IMR-90 (cell line): ENCODE data around the gene ATMIN. TPM values are rescaled to one million over a fixed set of nuclear protein-coding genes. Genes with fewer than 3 reads are reported as not detected.

Experiments
- ATAC-seq: fragments of 200-7000 bp; cut with Tn5 transposase; 2 replicates; pipeline ENCODE4 v1.9.1; 2020; ENCODE audit warnings: low read depth, mild to moderate bottlenecking, moderate library complexity
- BruUV-seq: library from RNA; stranded (reverse); fragments of 400-500 nt; replicated peaks from 2 replicates; lab custom pipeline; 2021; lab: Mats Ljungman, UMichigan
- CTCF ChIA-PET: fragments of 300-600 bp; formaldehyde crosslinking; extraction: SDS; loops from one replicate; lab custom pipeline; 2021; ENCODE audit warnings: antibody characterized with exemption; lab: Yijun Ruan, JAX
- POLR2A ChIA-PET: fragments of 300-600 bp; sonication (Branson Sonifier 250); formaldehyde crosslinking; loops from one replicate; lab custom pipeline; 2022; ENCODE audit warnings: antibody characterized with exemption; ENCODE audit not compliant: unreplicated experiment; lab: Charles Lee
- DNase-seq: peaks from one replicate; pipeline ENCODE4 v3.0.0; 2013
- H2AFZ ChIP-seq: replicated peaks from 2 replicates; pipeline ENCODE3; 2013; ENCODE audit warnings: low read length, mild to moderate bottlenecking; ENCODE audit not compliant: poor library complexity
- H2AK5ac ChIP-seq: 2 replicates; pipeline ENCODE4 v1.6.1; 2013; ENCODE audit warnings: low read depth, low read length, inconsistent platforms
- H2AK9ac ChIP-seq: replicated peaks from 2 replicates; pipeline ENCODE3; 2013; ENCODE audit warnings: mild to moderate bottlenecking, low read depth, low read length, moderate library complexity; ENCODE audit not compliant: poor library complexity
- H2BK120ac ChIP-seq: 2 replicates; pipeline ENCODE4 v1.6.1; 2013; ENCODE audit warnings: low read depth, low read length, inconsistent platforms
- H2BK15ac ChIP-seq: 3 replicates; pipeline ENCODE4 v1.6.1; 2013; ENCODE audit warnings: low read depth, low read length, inconsistent platforms
- H2BK20ac ChIP-seq: 2 replicates; pipeline ENCODE4 v1.6.1; 2013; ENCODE audit warnings: low read depth, mild to moderate bottlenecking, inconsistent platforms, low read length, moderate library complexity
- H2BK5ac ChIP-seq: 2 replicates; pipeline ENCODE4 v1.6.1; 2013; ENCODE audit warnings: mild to moderate bottlenecking, low read depth, low read length, inconsistent platforms; ENCODE audit not compliant: poor library complexity, severe bottlenecking
- H3K14ac ChIP-seq: replicated peaks from 2 replicates; pipeline ENCODE4 v1.6.1; 2013; ENCODE audit warnings: low read depth, low read length, inconsistent platforms
- H3K18ac ChIP-seq: 2 replicates; pipeline ENCODE4 v1.6.1; 2013; ENCODE audit warnings: low read depth, low read length, control low read depth
- H3K23ac ChIP-seq: 2 replicates; pipeline ENCODE4 v1.6.1; 2013; ENCODE audit warnings: low read depth, low read length, inconsistent platforms
- H3K27ac ChIP-seq: 2 replicates; pipeline ENCODE4 v1.5.1; 2013; ENCODE audit warnings: mild to moderate bottlenecking, control low read depth, low read length; ENCODE audit not compliant: insufficient read depth
- H3K27me3 ChIP-seq: 2 replicates; pipeline ENCODE4 v1.6.1; 2013; ENCODE audit warnings: low read length; ENCODE audit not compliant: control insufficient read depth, insufficient read depth
- H3K36me3 ChIP-seq: 2 replicates; pipeline ENCODE4 v1.6.1; 2013; ENCODE audit warnings: low read length, mixed read lengths; ENCODE audit not compliant: control insufficient read depth, insufficient read depth
- H3K4ac ChIP-seq: 2 replicates; pipeline ENCODE4 v1.6.1; 2013; ENCODE audit warnings: low read depth, low read length, inconsistent platforms
- H3K4me1 ChIP-seq: 2 replicates; pipeline ENCODE4 v1.6.1; 2013; ENCODE audit warnings: low read length, mixed read lengths; ENCODE audit not compliant: control insufficient read depth, insufficient read depth
- H3K4me2 ChIP-seq: 2 replicates; pipeline ENCODE4 v1.6.1; 2013; ENCODE audit warnings: low read depth, mild to moderate bottlenecking, control low read depth, low read length, moderate library complexity
- H3K4me3 ChIP-seq: 2 replicates; pipeline ENCODE4 v1.5.1; 2013; ENCODE audit warnings: low read depth, mild to moderate bottlenecking, control low read depth, low read length, moderate library complexity; ENCODE audit not compliant: insufficient read depth
- H3K56ac ChIP-seq: 2 replicates; pipeline ENCODE4 v1.6.1; 2013; ENCODE audit warnings: low read length, inconsistent platforms; ENCODE audit not compliant: insufficient read depth; ENCODE audit errors: extremely low read depth
- H3K79me1 ChIP-seq, 2 experiments: 2 replicates each; pipeline ENCODE4 v1.6.1; 2013; ENCODE audit warnings: low read length in 2 of 2, inconsistent platforms in 1 of 2, low read depth in 1 of 2
- H3K9ac ChIP-seq: 2 replicates; pipeline ENCODE4 v1.6.1; 2013; ENCODE audit warnings: low read depth, low read length, control low read depth
- H3K9me1 ChIP-seq: 2 replicates; pipeline ENCODE4 v1.6.1; 2013; ENCODE audit warnings: low read length, inconsistent platforms; ENCODE audit not compliant: insufficient read depth
- H3K9me3 ChIP-seq: 2 replicates; pipeline ENCODE4 v1.6.1; 2013; ENCODE audit warnings: low read length; ENCODE audit not compliant: control insufficient read depth, insufficient read depth
- H4K20me1 ChIP-seq: 2 replicates; pipeline ENCODE4 v1.6.1; 2013; ENCODE audit warnings: low read length, inconsistent platforms; ENCODE audit not compliant: insufficient read depth
- H4K5ac ChIP-seq: 2 replicates; pipeline ENCODE4 v1.6.1; 2013; ENCODE audit warnings: mild to moderate bottlenecking, low read depth, low read length, control low read depth
- H4K8ac ChIP-seq, 2 experiments: 2 replicates each; pipeline ENCODE4 v1.6.1; 2013; ENCODE audit warnings: low read depth in 2 of 2, low read length in 2 of 2, control low read depth in 1 of 2, inconsistent platforms in 1 of 2
- H4K91ac ChIP-seq: 2 replicates; pipeline ENCODE4 v1.6.1; 2013; ENCODE audit warnings: low read depth, low read length, inconsistent platforms; ENCODE audit not compliant: insufficient read depth
- BHLHE40 ChIP-seq: fragments of 150-350 bp; IDR thresholded peaks from 2 replicates; pipeline ENCODE4 v1.6.1; 2016; ENCODE audit warnings: mild to moderate bottlenecking, low read depth, low read length
- CEBPB ChIP-seq: IDR thresholded peaks from 2 replicates; pipeline ENCODE4 v1.6.1; 2012; ENCODE audit warnings: low read depth, low read length, improper control_type of control experiment
- CHD1 ChIP-seq: IDR thresholded peaks from 2 replicates; pipeline ENCODE4 v1.6.1; 2012; ENCODE audit warnings: low read depth, low read length, improper control_type of control experiment
- CTCF ChIP-seq: conservative IDR thresholded peaks from 2 replicates; pipeline ENCODE4 v1.5.1; 2012; ENCODE audit warnings: mild to moderate bottlenecking, low read depth, low read length, improper control_type of control experiment
- ELK1 ChIP-seq: fragments of 150-350 bp; IDR thresholded peaks from 2 replicates; pipeline ENCODE4 v1.6.1; 2016; ENCODE audit warnings: low read depth, mild to moderate bottlenecking, low read length, moderate library complexity, borderline replicate concordance
- FOS ChIP-seq: fragments of 150-350 bp; IDR thresholded peaks from 2 replicates; pipeline ENCODE4 v1.6.1; 2016; ENCODE audit warnings: low read depth, low read length
- MAFK ChIP-seq: IDR thresholded peaks from 2 replicates; pipeline ENCODE4 v1.6.1; 2012; ENCODE audit warnings: low read depth, low read length, improper control_type of control experiment
- MAZ ChIP-seq: IDR thresholded peaks from 2 replicates; pipeline ENCODE4 v1.6.1; 2012; ENCODE audit warnings: low read depth, mild to moderate bottlenecking, low read length, improper control_type of control experiment, moderate library complexity, borderline replicate concordance
- MXI1 ChIP-seq: IDR thresholded peaks from 2 replicates; pipeline ENCODE4 v1.6.1; 2012; ENCODE audit warnings: low read depth, mild to moderate bottlenecking, low read length, moderate library complexity, borderline replicate concordance
- NFE2L2 ChIP-seq: fragments of 150-350 bp; IDR thresholded peaks from 2 replicates; pipeline ENCODE4 v1.6.1; 2016; ENCODE audit warnings: low read depth, mild to moderate bottlenecking, low read length
- POLR2A ChIP-seq: IDR thresholded peaks from 2 replicates; pipeline ENCODE4 v1.6.1; 2012; ENCODE audit warnings: mild to moderate bottlenecking, low read depth, low read length
- RAD21 ChIP-seq: IDR thresholded peaks from 2 replicates; pipeline ENCODE4 v1.6.1; 2012; ENCODE audit warnings: low read length, improper control_type of control experiment
- RCOR1 ChIP-seq: IDR thresholded peaks from 2 replicates; pipeline ENCODE4 v1.6.1; 2012; ENCODE audit warnings: mild to moderate bottlenecking, low read length, improper control_type of control experiment; ENCODE audit not compliant: insufficient replicate concordance
- RFX5 ChIP-seq: IDR thresholded peaks from 2 replicates; pipeline ENCODE4 v1.8.0; 2012; ENCODE audit warnings: low read depth, mild to moderate bottlenecking, low read length, moderate library complexity
- SMC3 ChIP-seq: fragments of 150-350 bp; IDR thresholded peaks from 2 replicates; pipeline ENCODE4 v1.6.1; 2016; ENCODE audit warnings: low read depth, mild to moderate bottlenecking, antibody characterized with exemption, low read length, moderate library complexity
- USF2 ChIP-seq: fragments of 150-350 bp; IDR thresholded peaks from 2 replicates; pipeline ENCODE4 v1.6.1; 2017; ENCODE audit warnings: mild to moderate bottlenecking, antibody characterized with exemption, low read length, low read depth
- WGBS, 2 experiments: methylation state at CpG; one replicate each; pipeline versions ENCODE4 v1.1.5 to v1.1.7; 2013; ENCODE audit warnings: missing lambda C conversion rate in 2 of 2; ENCODE audit not compliant: insufficient read length in 1 of 2; ENCODE audit errors: extremely low coverage in 2 of 2; 5-methylcytosine and 5-hydroxymethylcytosine counted together
- dilution Hi-C: fragments of 300-500 bp; cut with HindIII; formaldehyde crosslinking; loops from one replicate; pipeline ENCODE4 v1.14.3; 2018; ENCODE audit warnings: low sequenced_read_pairs; ENCODE audit not compliant: unreplicated experiment
- in situ Hi-C: fragments of 300-500 bp; cut with MboI; formaldehyde crosslinking; loops from 3 replicates; pipeline ENCODE4 v1.14.3; 2019; ENCODE audit warnings: low sequenced_read_pairs, inconsistent platforms, mixed read lengths
- intact Hi-C: fragments of 100-400 bp; cut with micrococcal nuclease; formaldehyde crosslinking; loops from 2 replicates; pipeline ENCODE4 v1.10.0; 2022
- polyA plus RNA-seq, 3 experiments: library from polyadenylated mRNA; depleted of rRNA; stranded (reverse); fragments of >200 nt; gene quantifications; 2 replicates each; pipeline ENCODE4 v1.2.3, GENCODE V29; 2012; ENCODE audit warnings: low replicate concordance in 1 of 3
- total RNA-seq: library from RNA; depleted of rRNA; stranded (reverse); fragments of >200 nt; gene quantifications from 2 replicates; pipeline ENCODE4 v1.2.3, GENCODE V29; 2012

The ATMIN gene
- total and polyA plus RNA-seq, 2 of the 4 experiments (the other 2 are of a cell fraction) = 15.8 to 45.9 TPM

GRCh38 chr16:81061307-81061640, 25.6 kb downstream of the ATMIN start:
- no peak for ATAC-seq

More at GRCh38 chr16:81061307-81061640, 25.6 kb downstream of the ATMIN start:
- Histone ChIP-seq H3K56ac (no peak overlapping the region), H4K91ac (no peak overlapping the region), H3K27me3 (no peaks in the 10 kb centered on the region), H3K9me3 (no peaks in the 10 kb centered on the region), H3K23ac (no peak overlapping the region), H4K20me1 (no peaks in the 10 kb centered on the region), H2BK20ac (no peak overlapping the region), H3K14ac (no peak overlapping the region), H2BK5ac (no peak overlapping the region), H3K4me2 (no peak overlapping the region), H3K9me1 (no peaks in the 10 kb centered on the region), H3K4ac (no peak overlapping the region), H2AK9ac (no peak overlapping the region), H2BK15ac (no peak overlapping the region), H4K5ac (no peak overlapping the region), H3K9ac (no peak overlapping the region), H3K27ac (no peak overlapping the region), H2AK5ac (no peak overlapping the region), H4K8ac (no peak overlapping the region), H3K36me3 (no peaks in the 10 kb centered on the region), H3K4me3 (no peak overlapping the region), H3K79me1 (no peaks in the 10 kb centered on the region), H2BK120ac (no peak overlapping the region), H3K4me1 (no peaks in the 10 kb centered on the region), H3K18ac (no peak overlapping the region), H2AFZ (no peak overlapping the region)
- in situ Hi-C loops = no loop called here
- ChIA-PET CTCF (interaction anchor here (0.6 kb wide), 1 partner anchor 151 kb away, joined by 3 read pairs; no protein-coding TSS in a partner anchor), POLR2A (no interaction called here)
- no TSS peak for BruUV-seq
- DNase-seq = no peak
- dilution Hi-C loops = no loop called here
- intact Hi-C loops = no loop called here
- TF ChIP-seq CEBPB = no peak
- TF ChIP-seq CTCF = no peak
- no peak for TF ChIP-seq MXI1
- no peak for TF ChIP-seq POLR2A
- no peak for TF ChIP-seq RAD21
- no peak for TF ChIP-seq MAFK
- TF ChIP-seq MAZ = no peak
- no peak for TF ChIP-seq USF2
- no peak for TF ChIP-seq BHLHE40
- no peak for TF ChIP-seq ELK1
- no peak for TF ChIP-seq FOS
- no peak for TF ChIP-seq SMC3
- TF ChIP-seq RFX5 = no peak
- no peak for TF ChIP-seq CHD1
- no peak for TF ChIP-seq RCOR1
- no peak for TF ChIP-seq NFE2L2
- no CpG with 5 or more reads among the region's 10 CpGs for WGBS, 2 experiments
